NCI-H1092 treated with DMSO at 0.1 percent for 48 hours (cell line): Measurements from ENCODE around the gene OGFOD1.
A peak's percentile ranks its signal among the peaks of the same experiment; 100 is the strongest.

ENCODE experiments used
- DNase-seq: peaks from one replicate; lab custom pipeline; 2025; lab: John Stamatoyannopoulos, UW

The OGFOD1 gene

DNA sequence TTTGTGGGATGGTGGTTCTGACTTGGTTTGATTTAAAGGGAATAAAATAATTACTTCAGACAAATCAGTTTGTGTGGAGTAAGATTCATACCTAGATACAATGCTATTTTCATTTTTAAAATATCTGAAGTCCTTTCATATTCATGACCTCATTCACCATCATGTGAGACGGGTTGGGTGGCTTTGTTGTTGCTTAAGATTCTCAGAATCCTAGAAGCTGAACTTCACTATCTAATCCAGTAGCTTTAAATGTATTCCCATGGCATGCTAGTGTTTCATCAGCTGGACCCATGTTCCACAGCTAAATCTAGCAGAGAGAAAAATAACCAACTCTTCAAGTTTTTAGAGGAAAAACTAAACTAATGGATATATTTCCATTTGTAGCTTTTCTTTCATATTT, 23.3 kb upstream of the OGFOD1 start:
- DNase-seq: no peak

DNA sequence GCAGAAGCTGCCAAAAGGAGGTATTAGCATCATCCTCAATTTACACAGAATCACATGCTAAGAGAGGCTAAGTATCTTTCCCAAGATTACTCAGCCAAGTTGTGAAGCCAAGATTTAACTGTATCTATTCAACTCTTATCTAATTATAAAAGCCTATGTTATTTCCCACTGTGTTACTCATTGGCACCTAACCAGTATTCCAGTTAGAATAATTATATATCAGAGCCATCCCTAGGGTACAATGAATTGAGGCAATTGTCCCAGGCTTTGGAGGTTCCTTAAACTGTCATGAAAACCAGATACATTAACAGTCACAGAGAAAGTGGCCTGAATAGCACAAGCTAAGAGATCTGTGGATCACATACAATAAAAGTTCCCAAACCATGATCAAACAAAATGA, 15.1 kb upstream of the OGFOD1 start:
- no peak for DNase-seq

DNA sequence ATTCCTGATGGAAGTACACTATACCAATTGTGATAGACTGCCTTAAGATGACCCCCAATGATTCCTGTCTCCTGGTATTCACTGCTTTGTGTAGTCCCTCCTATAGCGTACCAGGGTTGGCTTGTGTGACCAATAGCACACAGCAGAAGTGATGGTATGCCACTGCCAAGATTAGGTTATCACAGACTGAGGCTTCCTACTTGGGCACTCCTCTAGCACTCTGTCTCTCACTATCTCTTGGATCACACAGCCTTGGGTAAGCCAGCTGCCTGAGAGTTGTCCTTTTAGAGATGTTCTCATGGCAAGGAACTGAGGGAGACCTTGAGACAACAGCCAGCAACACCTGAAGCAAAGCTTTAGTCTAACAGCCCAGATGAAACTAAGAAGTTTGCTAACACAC, 13.3 kb upstream of the OGFOD1 start:
- DNase-seq: no peak

DNA sequence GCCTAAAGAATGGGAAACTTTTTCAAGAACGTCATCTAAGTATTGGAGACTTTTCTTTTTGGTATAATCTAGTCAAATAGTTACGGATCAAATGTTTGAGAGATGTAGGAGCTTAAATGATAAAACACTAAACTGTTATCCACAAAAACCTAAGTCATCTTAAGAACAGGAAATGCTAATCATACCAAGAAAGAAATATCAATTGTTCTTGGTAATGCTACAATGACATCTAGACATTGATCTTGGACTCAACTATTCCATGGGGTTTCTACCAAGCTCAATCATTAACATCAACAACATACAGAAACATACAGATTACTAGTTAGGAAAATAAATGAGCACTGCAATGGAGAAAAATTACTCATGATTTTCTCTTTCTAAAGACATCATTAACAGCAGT, 4.1 kb upstream of the OGFOD1 start:
- no peak for DNase-seq

DNA sequence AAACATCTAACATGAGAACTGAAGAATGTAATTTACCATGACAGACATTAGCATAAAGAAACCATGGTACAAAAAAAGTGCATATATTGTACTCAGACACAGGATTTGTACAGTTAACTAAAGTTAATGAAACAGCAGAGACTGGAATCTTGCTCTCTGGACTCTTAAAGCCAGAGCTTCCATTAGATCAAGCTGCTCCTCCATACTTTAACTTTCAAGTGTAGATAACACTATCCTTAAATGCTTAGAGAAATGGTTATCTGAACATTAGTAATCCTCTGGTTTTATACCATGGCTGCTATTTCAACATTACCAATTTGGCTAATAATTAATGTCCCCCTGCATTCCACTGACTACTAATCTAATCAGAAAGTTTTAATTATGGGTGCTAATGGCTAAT, 3.3 kb upstream of the OGFOD1 start:
- DNase-seq: no peak

DNA sequence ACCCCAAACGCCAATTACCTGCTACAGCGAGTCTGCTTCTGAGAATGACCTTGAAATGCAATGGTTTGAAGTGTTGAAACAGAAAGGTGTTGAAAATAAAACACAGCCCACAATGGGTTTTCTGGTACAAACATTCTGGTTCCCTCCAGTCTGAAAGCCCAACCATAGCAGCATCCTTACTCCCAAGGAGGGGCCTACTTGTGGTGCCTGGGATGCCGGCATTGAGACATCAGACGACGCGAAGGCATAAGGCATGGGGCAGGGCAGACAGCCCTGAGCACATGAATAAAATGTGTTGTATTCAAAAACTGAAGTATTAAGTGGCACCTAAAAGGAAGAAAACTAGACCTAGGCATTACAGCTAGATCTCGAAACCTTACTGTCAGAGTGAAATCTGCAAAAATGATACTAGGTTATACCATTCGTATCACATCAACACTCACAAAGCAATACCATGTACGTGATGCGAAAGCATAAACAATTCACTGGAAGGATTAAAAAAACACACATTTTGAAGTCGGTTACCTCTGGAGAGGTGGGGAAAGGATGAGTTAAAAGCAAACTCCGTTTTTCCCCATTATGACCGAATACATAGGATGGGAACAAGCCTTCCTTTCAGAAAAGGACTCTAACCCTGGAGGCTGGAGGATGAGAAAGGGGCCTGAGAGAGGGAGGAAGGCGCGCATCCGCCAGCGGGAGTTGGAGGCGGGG, 924 bp upstream of the OGFOD1 start:
- DNase-seq: no peak

DNA sequence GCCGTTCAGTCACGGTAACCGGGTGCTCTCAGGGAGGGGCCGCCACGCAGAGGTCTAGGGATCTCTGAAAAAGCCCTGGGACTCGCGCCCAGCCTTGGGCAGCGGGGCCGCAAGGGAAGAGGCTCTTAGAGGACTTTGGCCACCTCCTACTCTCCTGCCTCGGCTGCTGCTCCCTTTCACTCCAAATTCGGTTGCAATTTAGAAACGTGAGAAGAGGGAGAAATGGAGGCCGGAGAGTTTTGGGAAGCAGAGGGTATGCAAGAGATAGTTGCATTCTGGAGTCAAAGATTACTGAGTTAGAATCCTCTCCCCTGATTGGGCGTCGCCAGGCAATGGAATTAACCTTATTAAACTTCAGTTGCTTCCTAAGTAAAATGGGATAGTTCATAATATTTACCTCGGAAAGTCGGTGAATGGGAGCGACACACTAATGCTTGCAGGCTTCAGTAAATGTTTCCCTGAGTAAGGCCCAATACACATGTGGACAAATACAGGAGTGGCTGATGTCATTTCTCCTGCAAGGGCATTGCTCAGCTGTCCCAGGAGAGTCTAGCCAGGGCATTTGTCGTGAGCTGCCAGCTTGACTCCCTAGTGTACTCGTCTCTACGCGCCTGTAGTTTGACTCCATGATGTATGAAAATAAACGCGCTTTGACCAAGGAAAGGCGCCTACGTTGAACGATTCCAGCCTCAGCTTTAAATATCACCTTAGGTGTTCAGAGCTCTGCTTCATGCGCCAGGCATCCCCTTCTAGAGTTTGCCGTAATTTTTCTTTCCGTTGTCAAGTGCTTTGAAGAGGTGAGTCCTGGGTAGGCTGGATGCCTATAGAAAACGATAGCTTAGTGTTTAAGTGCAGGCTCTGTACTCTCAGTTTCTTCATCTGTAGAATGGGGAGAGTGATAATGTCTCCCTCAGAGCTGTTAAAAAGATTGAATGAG, 667 bp downstream of the OGFOD1 start:
- peak; percentile 32 for DNase-seq

DNA sequence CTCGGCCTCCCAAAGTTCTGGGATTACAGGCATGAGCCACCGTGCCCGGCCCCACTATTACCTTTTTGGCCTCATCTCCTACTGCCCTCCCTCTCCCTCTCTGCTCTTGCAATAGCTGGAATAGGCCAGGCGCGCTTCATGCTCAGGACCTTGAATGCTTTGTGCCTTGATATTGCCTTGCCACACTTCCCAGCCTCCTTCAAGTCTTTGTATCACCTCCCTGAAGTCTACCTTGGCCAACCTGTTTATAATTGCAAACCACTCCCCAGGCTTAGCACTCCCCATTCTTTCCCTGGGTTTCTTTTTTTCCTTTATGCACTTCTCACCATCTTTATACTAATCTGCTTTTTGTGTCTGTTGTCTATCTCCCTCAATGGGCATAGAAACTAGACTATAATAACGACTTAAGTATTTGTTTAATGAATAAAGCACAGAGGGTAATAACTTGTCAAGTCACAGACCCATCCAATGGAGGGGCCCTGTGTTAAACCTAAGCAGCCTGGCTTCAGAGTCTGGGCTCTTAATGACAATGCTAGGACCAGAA, 6.6 kb downstream of the OGFOD1 start:
- no peak for DNase-seq

DNA sequence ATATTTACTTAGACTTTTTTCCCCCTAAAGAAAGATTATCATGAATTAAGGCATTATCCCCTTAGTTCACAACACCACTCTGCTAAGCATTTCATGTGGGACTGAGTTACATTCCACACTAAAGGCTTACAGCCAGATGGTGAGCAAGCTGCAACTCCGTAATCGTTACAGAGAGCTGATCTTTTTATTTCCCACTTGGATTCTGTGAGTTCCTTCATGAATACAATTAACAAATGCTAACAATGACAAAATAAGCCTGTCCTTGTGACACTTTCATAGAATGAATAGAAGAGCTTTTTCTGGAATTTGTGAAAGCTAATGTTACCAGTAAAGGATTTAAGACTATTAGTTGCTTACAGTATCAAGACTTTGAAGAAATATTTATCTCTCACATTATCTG, 8.7 kb downstream of the OGFOD1 start:
- DNase-seq: no peak

DNA sequence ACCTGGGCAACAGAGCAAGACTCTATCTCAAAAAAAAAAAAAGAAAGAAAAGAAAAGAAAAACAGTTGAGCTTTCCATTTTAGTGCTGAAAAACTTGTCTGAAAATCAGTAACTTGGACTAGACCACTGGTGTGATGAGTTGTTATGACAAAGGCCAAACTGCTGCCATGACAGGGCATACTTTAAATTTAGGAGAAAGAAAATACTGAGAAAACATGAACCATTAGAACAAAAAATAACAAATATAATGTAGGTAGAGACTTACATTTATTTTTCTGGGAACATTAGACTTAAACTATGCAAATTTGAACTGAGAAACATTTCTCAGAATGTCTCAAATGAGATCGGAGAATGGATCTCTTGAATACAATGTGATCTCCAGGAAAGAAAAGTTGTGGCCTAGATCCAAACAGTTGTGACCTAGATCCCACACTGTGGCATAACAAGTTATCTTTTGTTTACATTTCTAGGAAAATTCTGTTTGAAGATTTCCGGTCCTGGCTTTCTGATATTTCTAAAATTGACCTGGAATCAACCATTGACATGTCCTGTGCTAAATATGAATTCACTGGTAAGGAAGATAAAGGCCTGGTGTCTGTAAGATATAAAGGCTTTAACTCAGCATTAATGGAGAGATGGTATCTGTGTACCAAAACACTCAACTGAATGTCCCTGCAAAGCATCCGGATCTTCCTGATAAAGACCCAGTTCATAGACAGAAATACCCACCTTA, 10.9 kb downstream of the OGFOD1 start:
- DNase-seq: no peak

DNA sequence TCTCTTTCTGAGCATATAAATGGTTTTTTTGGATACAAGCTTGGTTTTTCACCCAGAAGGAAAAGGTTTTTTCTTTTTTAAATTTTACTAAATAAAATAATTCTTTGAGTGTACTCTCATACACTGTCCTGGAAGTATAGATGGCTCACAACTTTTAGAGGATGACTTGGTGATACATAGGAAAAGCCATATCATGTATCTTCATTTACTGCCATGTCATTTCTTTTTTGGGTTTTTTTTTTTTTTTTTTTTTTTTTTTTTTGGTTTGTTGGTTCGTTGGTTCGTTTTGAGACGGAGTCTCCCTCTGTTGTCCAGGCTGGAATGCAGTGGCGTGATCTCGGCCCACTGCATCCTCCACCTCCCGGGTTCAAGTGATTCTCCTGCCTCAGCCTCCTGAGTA, 11.8 kb downstream of the OGFOD1 start:
- DNase-seq: no peak

DNA sequence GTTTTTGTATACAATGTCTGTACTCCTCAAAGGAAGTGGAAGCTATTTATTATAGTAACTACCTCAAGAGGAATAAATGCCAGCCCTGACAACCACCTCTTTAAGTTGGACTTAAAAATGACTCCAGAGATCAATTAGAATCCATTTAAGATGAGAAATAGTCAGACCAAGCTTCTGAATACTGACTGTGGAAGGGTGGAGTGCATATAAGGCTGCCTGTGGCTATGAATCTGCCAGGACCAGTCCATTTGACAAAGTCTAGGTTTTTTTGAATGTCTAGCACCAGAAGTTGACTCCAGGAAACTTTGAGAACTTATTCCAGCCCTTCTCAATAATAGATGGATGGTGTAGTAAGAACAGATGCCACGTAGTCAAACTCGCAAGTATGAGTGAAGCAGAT, 15.0 kb downstream of the OGFOD1 start:
- no peak for DNase-seq

DNA sequence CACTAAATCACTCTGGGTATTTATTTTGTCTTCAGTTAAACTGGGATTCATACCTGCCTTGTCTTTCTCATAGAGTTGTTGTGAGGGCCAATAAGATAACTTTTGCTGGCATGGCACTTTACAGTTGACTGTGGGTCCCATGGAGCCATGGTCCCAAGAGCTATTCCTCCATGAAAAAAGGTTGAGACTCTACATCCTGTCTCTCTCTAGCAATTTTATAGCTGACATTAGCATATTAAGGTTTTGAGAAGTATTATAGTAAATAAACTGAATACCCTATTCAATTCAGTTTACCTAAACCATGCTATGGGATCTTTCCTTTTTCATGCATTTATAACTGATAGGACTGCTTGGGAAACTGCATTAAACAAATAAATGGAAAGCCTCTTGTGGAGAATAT, 17.4 kb downstream of the OGFOD1 start:
- no peak for DNase-seq

DNA sequence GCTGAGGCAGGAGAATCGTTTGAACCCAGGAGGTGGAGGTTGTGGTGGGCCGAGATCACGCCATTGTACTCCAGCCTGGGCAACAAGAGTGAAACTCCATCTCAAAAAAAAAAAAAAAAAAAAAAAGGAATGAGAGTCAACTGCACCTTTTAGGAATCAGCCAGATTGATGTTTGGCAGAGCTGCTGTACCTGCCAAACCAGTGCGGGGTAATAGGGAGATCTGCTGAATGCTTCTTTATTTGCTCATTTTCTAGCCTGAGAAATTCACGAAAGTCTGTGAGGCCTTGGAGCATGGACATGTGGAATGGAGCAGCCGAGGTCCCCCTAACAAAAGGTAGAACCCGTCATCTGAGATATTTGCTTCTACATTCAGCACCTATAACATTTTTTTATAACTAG, 18.4 kb downstream of the OGFOD1 start:
- no peak for DNase-seq

DNA sequence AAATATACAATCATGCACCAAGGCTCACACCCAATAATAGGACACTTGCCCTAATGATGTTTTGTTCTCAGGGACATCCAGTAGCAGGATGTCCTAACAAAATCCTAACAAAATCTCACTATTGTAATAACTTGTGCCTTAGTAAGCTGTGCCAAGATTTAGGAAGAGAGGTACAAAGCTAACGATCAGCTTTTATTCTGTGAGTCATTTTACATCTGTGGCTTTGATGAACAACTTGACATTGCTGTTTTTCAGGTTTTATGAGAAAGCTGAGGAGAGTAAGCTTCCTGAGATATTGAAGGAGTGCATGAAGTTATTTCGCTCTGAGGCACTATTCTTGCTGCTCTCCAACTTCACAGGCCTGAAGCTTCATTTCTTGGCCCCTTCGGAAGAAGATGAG, 18.9 kb downstream of the OGFOD1 start:
- no peak for DNase-seq

DNA sequence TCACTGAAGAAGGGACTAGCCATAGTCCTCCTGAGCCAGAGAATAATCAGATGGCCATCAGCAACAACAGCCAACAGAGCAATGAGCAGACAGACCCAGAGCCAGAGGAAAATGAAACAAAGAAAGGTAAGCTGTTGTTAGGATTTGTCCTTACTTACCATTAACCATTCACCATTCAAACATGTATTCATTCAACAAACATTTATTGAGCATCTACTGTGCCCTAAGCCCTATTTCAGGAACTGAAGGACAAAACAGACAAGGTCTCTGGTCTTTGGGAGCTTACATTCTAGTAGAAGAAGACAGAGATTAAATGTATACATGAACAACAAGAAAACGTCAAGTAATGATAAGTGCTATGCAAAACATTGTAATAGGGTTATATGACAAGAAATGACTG, 19.3 kb downstream of the OGFOD1 start:
- DNase-seq: no peak

DNA sequence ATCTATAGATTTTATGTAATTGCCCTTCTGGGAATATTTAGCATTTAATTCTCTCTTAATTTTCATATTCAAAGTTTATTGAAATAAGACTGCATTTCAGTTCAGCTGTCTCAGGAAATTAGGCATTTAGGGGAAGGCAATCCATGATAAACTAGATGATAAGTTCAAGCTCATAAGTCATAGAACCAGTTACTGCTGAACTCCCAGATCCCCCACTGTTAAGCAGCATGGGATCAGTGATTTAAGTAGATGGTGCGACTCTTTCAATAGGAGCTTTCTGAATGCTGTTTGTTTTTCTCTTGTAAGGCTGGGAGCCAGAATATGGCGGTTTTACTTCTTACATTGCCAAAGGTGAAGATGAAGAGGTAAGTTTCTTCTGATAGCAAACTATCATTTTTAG, 23.8 kb downstream of the OGFOD1 start:
- DNase-seq: no peak

DNA sequence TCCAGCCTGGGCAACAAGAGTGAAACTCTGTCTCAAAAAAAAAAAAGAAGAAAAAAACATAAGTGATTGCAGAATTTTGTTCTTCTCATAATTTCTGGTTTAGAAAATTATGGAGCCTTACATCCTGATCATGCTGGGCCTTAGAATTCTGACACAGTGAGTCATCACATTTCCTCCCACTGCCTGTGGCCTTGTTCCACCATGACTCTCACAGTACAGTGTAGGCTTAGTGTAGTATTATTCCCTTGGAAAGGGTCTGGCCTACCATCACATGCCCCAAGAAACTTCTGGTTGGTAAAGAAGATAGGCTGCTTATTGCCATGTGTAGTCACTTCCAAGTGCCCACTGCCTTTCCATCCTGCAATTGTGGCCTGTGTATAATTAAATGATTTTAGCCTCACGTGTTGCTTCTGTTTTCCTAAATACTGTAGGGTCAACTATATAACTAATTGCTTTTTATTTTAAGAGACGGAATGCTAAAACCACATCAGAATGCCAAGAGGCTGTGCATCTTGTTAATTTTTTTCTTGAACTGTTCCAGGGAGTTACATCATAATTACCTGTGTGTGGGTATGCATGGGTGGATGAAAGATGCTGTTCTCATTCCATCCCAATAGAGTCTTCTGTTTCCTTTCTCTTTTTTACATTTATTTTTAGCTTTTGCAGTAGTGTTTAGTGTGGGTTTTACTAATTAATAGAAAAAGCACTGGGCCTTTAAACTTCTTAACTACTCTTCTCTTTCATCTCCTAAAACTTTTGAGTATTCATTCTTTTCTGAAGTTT, 25.9 kb downstream of the OGFOD1 start:
- DNase-seq: no peak

DNA sequence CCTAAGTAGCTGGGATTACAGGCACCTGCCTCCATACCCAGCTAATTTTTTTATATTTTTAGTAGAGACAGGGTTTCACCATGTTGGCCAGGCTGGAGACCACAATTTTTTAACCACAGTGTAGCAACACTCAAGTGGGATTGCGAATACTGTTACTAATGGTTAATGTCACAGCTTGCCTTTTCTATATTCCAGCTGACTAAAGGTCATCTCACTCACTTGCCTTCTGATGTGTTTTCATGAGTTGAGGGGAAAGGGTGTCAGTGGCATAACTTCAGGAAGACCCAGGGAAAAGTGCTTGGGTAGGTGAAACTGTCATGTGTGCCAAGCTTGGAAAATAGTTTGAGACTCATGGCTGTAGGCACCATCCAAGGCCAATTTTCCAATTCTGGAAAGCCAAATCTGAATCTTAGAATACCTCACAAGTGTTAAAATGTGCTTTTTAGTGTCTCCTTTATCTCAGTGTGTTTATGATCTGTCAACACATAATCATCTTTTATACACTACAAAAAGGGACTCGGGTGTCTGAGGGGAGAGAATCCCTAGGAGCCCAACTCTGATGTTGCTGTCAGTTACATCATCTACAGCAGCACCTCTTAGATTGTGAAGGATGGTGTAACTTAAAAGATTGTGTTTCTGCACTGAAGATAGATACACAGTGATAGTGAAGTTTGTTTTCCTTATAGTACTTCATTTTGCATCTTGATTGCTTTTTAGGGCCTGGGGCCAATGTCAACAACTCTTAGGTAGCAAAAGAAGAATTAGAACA, 27.1 kb downstream of the OGFOD1 start:
- DNase-seq: no peak

DNA sequence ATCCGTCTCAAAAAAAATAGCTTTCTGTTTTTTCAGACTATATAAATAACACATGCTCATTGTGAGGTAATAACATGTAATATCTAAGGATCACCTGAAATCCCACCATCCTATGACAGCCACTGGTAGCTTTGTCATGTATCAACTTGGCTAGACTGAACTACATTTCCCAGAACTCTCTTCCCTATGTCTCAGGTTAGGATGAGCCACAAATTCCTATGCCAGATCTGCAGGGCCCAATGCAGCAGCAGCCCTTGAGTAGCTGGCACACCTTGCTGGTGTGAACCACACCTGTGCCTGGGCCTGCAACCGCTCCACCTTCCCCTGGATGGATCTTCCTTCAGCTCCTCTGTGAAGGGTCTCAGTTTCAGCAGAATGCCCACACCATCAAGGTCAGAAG, 28.1 kb downstream of the OGFOD1 start:
- DNase-seq: no peak
